K562 (cell line): ENCODE measurements around the gene C10orf95. TPM values are rescaled to one million over a fixed set of nuclear protein-coding genes. Genes with fewer than 3 reads are reported as not detected.

Source experiments
- ATAC-seq: fragments of 200-7000 bp; cut with Tn5 transposase; 3 replicates; pipeline ENCODE4 v1.9.1; 2020; ENCODE audit warnings: moderate library complexity
- BruUV-seq: library from RNA; stranded (reverse); fragments of 400-500 nt; replicated peaks from 2 replicates; lab custom pipeline; 2021; lab: Mats Ljungman, UMichigan
- CTCF ChIA-PET: fragments of 300-600 bp; formaldehyde crosslinking; extraction: SDS; loops from one replicate; lab custom pipeline; 2021; ENCODE audit warnings: low intra/inter-chr PET ratio; lab: Yijun Ruan, JAX
- POLR2A ChIA-PET: fragments of 300-600, 350-650 bp; sonication (Branson Sonifier 250); formaldehyde crosslinking; extraction: SDS; loops from one replicate; lab custom pipeline; 2021; ENCODE audit warnings: antibody characterized with exemption, inconsistent platforms; lab: Yijun Ruan, JAX
- DNase-seq, 4 experiments: peaks; one replicate each; pipeline versions ENCODE4 v3.0.0 to v3.0.0-alpha.2; 2011 to 2018; ENCODE audit warnings: low spot score in 3 of 4, mixed read lengths in 3 of 4; ENCODE audit errors: extremely low read depth in 1 of 4
- FAIRE-seq: peaks from 2 replicates; lab custom pipeline; 2011; peaks lifted over from hg19 to GRCh38; lab: Jason Lieb, UNC
- H2AFZ ChIP-seq: 2 replicates; pipeline ENCODE4 v1.6.0; 2011; ENCODE audit warnings: low read depth, low read length, control low read depth, inconsistent platforms
- H3K27ac ChIP-seq: fragments of 200-600 bp; 3 replicates; pipeline ENCODE4 v1.8.0; 2011; ENCODE audit warnings: low read depth, mild to moderate bottlenecking, control low read depth, inconsistent platforms, low read length, moderate library complexity, mixed read lengths; ENCODE audit errors: extremely low read depth
- H3K27me3 ChIP-seq, 2 experiments: fragments of 300-600 bp in 1 of 2; 2 replicates in 1 of 2; 3 replicates in 1 of 2; pipeline versions ENCODE4 v1.6.0 to v1.8.0; 2011; ENCODE audit warnings: inconsistent platforms in 2 of 2, low read length in 2 of 2, mild to moderate bottlenecking in 1 of 2, mixed read lengths in 1 of 2, moderate library complexity in 1 of 2; ENCODE audit not compliant: control insufficient read depth in 2 of 2, insufficient read depth in 2 of 2
- H3K36me3 ChIP-seq: fragments of 300-600 bp; 3 replicates; pipeline ENCODE4 v1.8.0; 2011; ENCODE audit warnings: mild to moderate bottlenecking, low read length, inconsistent platforms; ENCODE audit not compliant: control insufficient read depth, insufficient read depth
- H3K4me1 ChIP-seq, 2 experiments: fragments of 200-600 bp in 1 of 2; replicated peaks in 1 of 2; 2 replicates in 1 of 2; 3 replicates in 1 of 2; pipeline versions ENCODE4 v1.5.1 to v1.8.0; 2011; ENCODE audit warnings: inconsistent platforms in 2 of 2, low read length in 2 of 2, mild to moderate bottlenecking in 1 of 2, mixed read lengths in 1 of 2, moderate library complexity in 1 of 2; ENCODE audit not compliant: control insufficient read depth in 2 of 2, insufficient read depth in 2 of 2
- H3K4me2 ChIP-seq: 2 replicates; pipeline ENCODE4 v1.6.1; 2011; ENCODE audit warnings: low read length, control low read depth, inconsistent platforms, mixed read lengths; ENCODE audit not compliant: insufficient read depth
- H3K4me3 ChIP-seq: fragments of 200-600 bp; sonication (generic), shearing (Covaris generic); 2 replicates; pipeline ENCODE4 v1.5.1; 2016; ENCODE audit warnings: control low read depth, inconsistent platforms
- H3K79me2 ChIP-seq: fragments of 200-600 bp; 3 replicates; pipeline ENCODE4 v1.8.0; 2011; ENCODE audit warnings: low read length, inconsistent platforms; ENCODE audit not compliant: control insufficient read depth, insufficient read depth
- H3K9ac ChIP-seq, 2 experiments: 2 replicates each; pipeline versions ENCODE4 v1.6.0 to v1.6.1; 2011; ENCODE audit warnings: low read depth in 2 of 2, low read length in 2 of 2, control low read depth in 1 of 2, inconsistent platforms in 1 of 2, mild to moderate bottlenecking in 1 of 2, mixed read lengths in 1 of 2; ENCODE audit not compliant: insufficient read depth in 1 of 2
- H3K9me1 ChIP-seq: one replicate; pipeline ENCODE4 v1.6.0; 2011; ENCODE audit warnings: inconsistent platforms, mild to moderate bottlenecking, low read length, moderate library complexity; ENCODE audit not compliant: control insufficient read depth, insufficient read depth
- H3K9me3 ChIP-seq: replicated peaks from 2 replicates; pipeline ENCODE4 v1.5.1; 2011; ENCODE audit warnings: low read depth, low read length, inconsistent platforms; ENCODE audit not compliant: control insufficient read depth, insufficient read depth
- H4K20me1 ChIP-seq: replicated peaks from 2 replicates; pipeline ENCODE4 v1.6.1; 2011; ENCODE audit warnings: low read length, inconsistent platforms, mixed read lengths; ENCODE audit not compliant: control insufficient read depth, insufficient read depth
- E2F1 ChIP-seq: sonication (generic); formaldehyde crosslinking; IDR thresholded peaks from 2 replicates; pipeline ENCODE4 v1.8.1; 2023; ENCODE audit warnings: mild to moderate bottlenecking, missing genetic modification reagents, moderate library complexity
- GABPB2 ChIP-seq: fragments of 250-450 bp; sonication (Bioruptor Pico); conservative IDR thresholded peaks from 2 replicates; pipeline ENCODE4 v1.5.1; 2021; ENCODE audit warnings: mild to moderate bottlenecking
- MLX ChIP-seq, 2 experiments: fragments of 450-650 bp in 1 of 2; sonication (generic) in 1 of 2; formaldehyde crosslinking; conservative IDR thresholded peaks; 2 replicates each; pipeline versions ENCODE4 v1.4.0 to v1.8.1; 2020 to 2022; ENCODE audit warnings: mild to moderate bottlenecking in 1 of 2, missing genetic modification reagents in 1 of 2
- NFE2 ChIP-seq: IDR thresholded peaks from 2 replicates; pipeline ENCODE4 v1.6.1; 2014; ENCODE audit warnings: antibody characterized with exemption, low read depth
- RBFOX2 ChIP-seq: fragments of 200-400 bp; formaldehyde crosslinking; IDR thresholded peaks from 2 replicates; pipeline ENCODE4 v1.6.1; 2017; ENCODE audit warnings: low read depth, mild to moderate bottlenecking, low read length, moderate library complexity
- RCOR1 ChIP-seq, 2 experiments: IDR thresholded peaks; 2 replicates each; pipeline ENCODE4 v1.6.1; 2012; ENCODE audit warnings: low read depth in 2 of 2, low read length in 2 of 2, borderline replicate concordance in 1 of 2, improper control_type of control experiment in 1 of 2
- RERE ChIP-seq: sonication (generic); formaldehyde crosslinking; IDR thresholded peaks from 2 replicates; pipeline ENCODE4 v1.8.0; 2023; ENCODE audit warnings: missing genetic modification reagents, mild to moderate bottlenecking, borderline replicate concordance
- SNIP1 ChIP-seq: fragments of 450-650 bp; IDR thresholded peaks from 2 replicates; pipeline ENCODE4 v1.7.1; 2017; ENCODE audit warnings: low read depth, mild to moderate bottlenecking
- SRF ChIP-seq, 2 experiments: fragments of 250-450, 450-650 bp in 1 of 2; sonication (Bioruptor Pico) in 1 of 2; sonication (generic) in 1 of 2; formaldehyde crosslinking; IDR thresholded peaks; 2 replicates each; pipeline versions ENCODE4 v1.5.0 to v1.5.1; 2020 to 2022; ENCODE audit warnings: mild to moderate bottlenecking in 1 of 2, missing genetic modification reagents in 1 of 2
- STAT5A ChIP-seq: IDR thresholded peaks from 2 replicates; pipeline ENCODE4 v1.6.1; 2012; ENCODE audit warnings: low read length, inconsistent platforms, borderline replicate concordance
- WGBS: fragments of 100-300 bp; shearing (Covaris generic); methylation state at CpG from one replicate; pipeline ENCODE4 v1.1.6; 2016; ENCODE audit warnings: low coverage, mixed read lengths; ENCODE audit not compliant: insufficient coverage; ENCODE audit errors: missing lambda C conversion rate; 5-methylcytosine and 5-hydroxymethylcytosine counted together
- in situ Hi-C: fragments of 300-500 bp; cut with MboI; formaldehyde crosslinking; loops from 4 replicates; pipeline ENCODE4 v1.15.0; 2018; ENCODE audit warnings: inconsistent platforms, mixed read lengths
- intact Hi-C: fragments of 100-400 bp; cut with micrococcal nuclease; formaldehyde crosslinking; loops from 2 replicates; pipeline ENCODE4 v1.14.2; 2022
- polyA plus RNA-seq, 8 experiments: library from polyadenylated mRNA; depleted of rRNA in 4 of 8; stranded (reverse) in 5 of 8; unstranded in 3 of 8; fragments of >200 nt; fragmentation: Nextera tagmentation in 2 of 8; fragmentation: Illumina TruSeq in 1 of 8; extraction: Ambion mirVana in 2 of 8; extraction: Trizol in 1 of 8; gene quantifications; 2 replicates each; pipeline versions ENCODE4 v1.2.1 to v1.2.3, GENCODE V29; 2011 to 2014; ENCODE audit warnings: inconsistent platforms in 1 of 8, missing spikeins in 1 of 8
- total RNA-seq, 7 experiments: library from RNA; depleted of rRNA in 6 of 7; stranded (reverse); fragments of >200 nt in 6 of 7; fragmentation: Illumina TruSeq in 2 of 7; extraction: Trizol in 2 of 7; gene quantifications; 2 replicates each; pipeline versions ENCODE4 v1.2.1 to v1.2.3, GENCODE V29; 2011 to 2021; ENCODE audit warnings: low replicate concordance in 1 of 7

C10orf95 gene
- total and polyA plus RNA-seq, 9 of the 15 experiments (the other 6 are each of a cell fraction or from before 2014, with no cell fraction given) = 0.03 to 0.41 (median 0.17) TPM; not detected in 1

GRCh38 chr10:102457591-102458150 is 6.3 kb upstream of the C10orf95 start (continued):
- TF ChIP-seq RERE (CRISPR knock-in tag) = no peak
- no peak for TF ChIP-seq GABPB2 (CRISPR knock-in tag)

GRCh38 chr10:102455893-102456471 is 4.6 kb upstream of the C10orf95 start:
- Histone ChIP-seq H3K4me2 (peak overlapping the region; percentile 24; the same call in 1 of the 2 replicates), H2AFZ (no peak overlapping the region), H3K4me1 (peaks cover 27 to 41% of the 10 kb centered on the region in 2 experiments), H3K9me3 (no peaks in the 10 kb centered on the region), H3K79me2 (peaks cover 30% of the 10 kb centered on the region), H3K27me3 (no peaks in the 10 kb centered on the region), H3K9ac (peak overlapping the region; percentile 59 to 68; a peak in 3 of 4 replicates), H3K4me3 (no peak overlapping the region), H3K27ac (peak overlapping the region; percentile 92), H4K20me1 (no peaks in the 10 kb centered on the region), H3K36me3 (peaks cover 44% of the 10 kb centered on the region; the same call in 2 of the 3 replicates), H3K9me1 (no peaks in the 10 kb centered on the region)
- intact Hi-C loops = no loop called here
- in situ Hi-C loops = no loop called here
- 19% methylated on average over 7 of the region's 7 CpGs for WGBS
- FAIRE-seq = peak; percentile 78
- ChIA-PET POLR2A (interaction anchor here (0.8 to 2.6 kb wide), 2 partner anchors 15 to 20 kb away, joined by 3 to 13 read pairs; no protein-coding TSS in a partner anchor), CTCF (no interaction called here)
- ATAC-seq = peak; percentile 80
- DNase-seq = peak in 2 of 4 experiments; percentile 31 to 78
- TSS peak; percentile 19 for BruUV-seq
- no peak for TF ChIP-seq MLX (CRISPR knock-in tag; conservative IDR thresholded peaks at IDR 0.05)
- TF ChIP-seq SNIP1 = no peak
- no peak for TF ChIP-seq SRF (CRISPR knock-in tag; IDR thresholded peaks at IDR 0.05)
- TF ChIP-seq STAT5A = no peak; the same call in 1 of the 2 replicates
- TF ChIP-seq RBFOX2 = peak; percentile 38; the same call in 1 of the 2 replicates
- TF ChIP-seq NFE2 = peak; percentile 54
- no peak for TF ChIP-seq E2F1 (CRISPR knock-in tag)
- TF ChIP-seq RCOR1 (IDR thresholded peaks at IDR 0.05; ENCODE audit: borderline replicate concordance in 1 of 2, low read depth in 2 of 2, low read length in 2 of 2) = peak in 1 of 2 experiments; percentile 89; a peak in 2 of 4 replicates
